Cerebellar nuclear complex (tissue), 1 donor: ENCODE results near the gene PPP2R3A.
"Not testable (repeated sequence)": the region's sequence is repeated elsewhere in the genome, so short reads cannot be mapped to it uniquely, and the experiment has no call there.

ENCODE experiments used
- DNase-seq, 2 experiments: peaks; one replicate each; lab custom pipeline; 2025; lab: John Stamatoyannopoulos, UW

The PPP2R3A gene, protein sequence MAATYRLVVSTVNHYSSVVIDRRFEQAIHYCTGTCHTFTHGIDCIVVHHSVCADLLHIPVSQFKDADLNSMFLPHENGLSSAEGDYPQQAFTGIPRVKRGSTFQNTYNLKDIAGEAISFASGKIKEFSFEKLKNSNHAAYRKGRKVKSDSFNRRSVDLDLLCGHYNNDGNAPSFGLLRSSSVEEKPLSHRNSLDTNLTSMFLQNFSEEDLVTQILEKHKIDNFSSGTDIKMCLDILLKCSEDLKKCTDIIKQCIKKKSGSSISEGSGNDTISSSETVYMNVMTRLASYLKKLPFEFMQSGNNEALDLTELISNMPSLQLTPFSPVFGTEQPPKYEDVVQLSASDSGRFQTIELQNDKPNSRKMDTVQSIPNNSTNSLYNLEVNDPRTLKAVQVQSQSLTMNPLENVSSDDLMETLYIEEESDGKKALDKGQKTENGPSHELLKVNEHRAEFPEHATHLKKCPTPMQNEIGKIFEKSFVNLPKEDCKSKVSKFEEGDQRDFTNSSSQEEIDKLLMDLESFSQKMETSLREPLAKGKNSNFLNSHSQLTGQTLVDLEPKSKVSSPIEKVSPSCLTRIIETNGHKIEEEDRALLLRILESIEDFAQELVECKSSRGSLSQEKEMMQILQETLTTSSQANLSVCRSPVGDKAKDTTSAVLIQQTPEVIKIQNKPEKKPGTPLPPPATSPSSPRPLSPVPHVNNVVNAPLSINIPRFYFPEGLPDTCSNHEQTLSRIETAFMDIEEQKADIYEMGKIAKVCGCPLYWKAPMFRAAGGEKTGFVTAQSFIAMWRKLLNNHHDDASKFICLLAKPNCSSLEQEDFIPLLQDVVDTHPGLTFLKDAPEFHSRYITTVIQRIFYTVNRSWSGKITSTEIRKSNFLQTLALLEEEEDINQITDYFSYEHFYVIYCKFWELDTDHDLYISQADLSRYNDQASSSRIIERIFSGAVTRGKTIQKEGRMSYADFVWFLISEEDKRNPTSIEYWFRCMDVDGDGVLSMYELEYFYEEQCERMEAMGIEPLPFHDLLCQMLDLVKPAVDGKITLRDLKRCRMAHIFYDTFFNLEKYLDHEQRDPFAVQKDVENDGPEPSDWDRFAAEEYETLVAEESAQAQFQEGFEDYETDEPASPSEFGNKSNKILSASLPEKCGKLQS (N-terminal part only)

DNA sequence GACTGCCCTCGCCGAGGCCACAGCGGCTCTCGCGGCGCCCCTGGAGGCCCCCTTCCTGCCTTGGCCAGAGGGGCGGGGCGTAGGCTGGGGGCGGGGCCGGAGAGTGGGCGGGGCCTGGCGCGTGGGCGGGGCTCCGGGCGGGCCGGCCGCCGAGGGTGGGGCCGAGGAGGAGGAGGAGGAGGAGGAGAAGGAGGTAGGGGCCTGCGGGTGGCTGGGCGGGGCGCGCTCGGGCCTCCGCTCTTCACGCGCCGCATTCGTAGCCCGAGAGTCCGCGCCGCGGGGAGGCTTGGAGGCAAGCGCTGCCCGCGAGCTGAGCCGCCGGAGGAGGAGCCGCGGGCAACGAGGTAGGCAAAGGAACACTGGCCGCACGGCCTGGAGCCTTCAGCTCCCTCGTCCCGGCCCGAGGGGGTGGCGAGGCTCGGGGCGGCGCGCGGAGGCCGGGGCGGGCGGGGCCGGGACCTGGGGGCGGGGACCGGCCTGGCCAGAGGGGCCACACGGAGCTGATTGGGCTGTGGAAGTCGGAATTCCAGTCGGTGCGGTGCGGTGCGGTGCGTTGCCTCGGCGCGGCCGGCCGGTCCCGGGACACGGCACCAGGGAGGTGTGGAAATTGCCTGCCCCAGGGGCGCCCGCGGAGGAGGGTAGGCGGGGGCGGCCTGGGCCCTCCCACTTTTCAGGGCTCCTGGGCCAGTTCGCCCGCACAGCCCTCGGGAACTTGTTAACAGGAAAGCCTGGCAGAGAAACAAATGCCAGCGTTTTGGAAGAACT is at the start of gene PPP2R3A:
TSS of gene PPP2R3A (plus strand) at position 223 of the 765 bp plus-strand sequence. CDS start 35,771 bp downstream, outside the sequence.
- DNase-seq: peak; percentile 7 to 13

DNA sequence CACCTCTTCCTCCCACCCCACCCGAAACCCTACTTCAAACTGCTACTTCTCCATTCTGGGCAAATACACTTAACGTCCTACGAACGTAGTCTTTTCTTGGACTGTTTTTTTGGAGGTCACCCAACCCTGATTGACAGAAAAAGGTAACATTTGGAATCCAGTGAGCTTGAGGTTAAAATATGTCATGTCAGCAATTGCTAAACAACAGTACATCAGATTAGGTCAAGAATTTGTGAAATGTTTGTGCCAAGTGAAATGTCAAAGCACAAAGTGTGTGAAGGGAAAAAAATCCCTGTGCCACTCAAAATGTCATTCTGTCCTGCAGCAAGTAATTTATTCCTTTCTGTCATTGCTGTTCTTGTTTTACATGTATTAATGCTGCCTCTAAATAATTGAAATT is 49.2 kb upstream of the PPP2R3A start:
- no peak for DNase-seq

DNA sequence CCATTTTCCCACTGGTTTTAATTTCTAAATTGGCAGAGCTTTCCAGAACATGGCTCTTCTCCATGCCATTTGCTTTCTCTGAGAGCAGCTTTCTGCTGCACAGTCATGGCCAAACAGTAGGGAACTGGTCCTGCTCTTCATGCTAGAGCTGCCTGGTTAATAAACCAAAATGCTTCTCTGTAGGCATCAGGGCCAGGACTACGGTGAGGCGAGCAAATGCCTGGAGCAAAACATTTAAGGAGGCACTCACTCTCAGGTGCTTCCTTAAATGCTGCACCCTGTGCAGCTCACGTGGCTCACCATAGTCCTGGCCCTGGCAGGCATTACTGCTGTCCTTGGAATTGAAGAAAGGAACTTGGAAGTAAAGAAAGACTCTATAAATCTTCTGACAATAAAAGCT is 48.5 kb upstream of the PPP2R3A start:
- DNase-seq: peak; percentile 33 to 60

DNA sequence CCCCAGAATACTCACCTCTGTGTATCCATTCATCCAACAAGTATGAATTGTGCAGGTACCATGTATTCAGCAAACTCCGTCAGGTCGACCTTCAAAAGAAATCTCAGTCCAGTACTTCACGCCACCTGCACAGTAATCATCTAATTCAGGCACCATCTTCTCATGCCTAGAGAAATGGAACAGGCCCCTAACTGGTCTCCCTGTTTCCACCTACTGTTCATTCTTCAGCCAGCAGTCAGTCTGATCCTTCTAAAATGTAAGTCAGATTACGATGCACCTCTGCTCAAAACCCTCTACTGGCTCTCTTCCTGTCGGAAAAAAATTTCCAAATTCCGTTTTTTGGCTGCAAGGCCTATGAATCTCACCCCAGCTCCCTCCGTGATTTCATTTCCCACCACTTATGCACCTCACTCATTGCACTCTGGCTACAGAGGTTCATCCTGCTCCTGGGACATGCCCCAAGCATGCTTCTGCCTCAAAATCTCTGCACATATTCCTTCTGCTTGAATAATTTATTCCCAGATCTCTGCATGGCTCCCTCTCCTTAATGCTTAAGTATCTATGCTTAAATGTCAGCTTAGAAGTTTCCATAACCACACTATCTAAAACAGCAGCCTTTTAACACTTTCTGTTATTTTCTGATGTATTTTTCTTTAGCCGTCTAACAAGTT is 47.5 kb upstream of the PPP2R3A start:
- DNase-seq: no peak

DNA sequence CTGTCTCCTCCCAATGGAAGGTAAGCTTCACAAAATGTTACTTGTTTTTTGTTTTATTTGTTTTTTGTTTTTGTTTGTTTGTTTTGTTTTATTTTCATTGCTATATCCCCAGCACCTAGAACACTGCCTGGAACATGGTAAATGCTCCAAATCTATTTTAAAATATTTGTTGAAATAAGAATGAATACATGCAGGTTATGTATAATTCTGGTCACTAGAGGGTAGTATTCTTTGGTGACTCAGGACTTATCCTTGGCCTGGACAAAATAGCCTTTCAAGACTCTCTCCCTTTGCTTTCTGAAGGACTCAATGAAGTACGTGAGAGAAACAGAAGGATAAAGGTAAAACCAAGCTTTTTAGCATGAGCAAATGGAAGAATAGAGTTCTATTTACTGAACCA is 46.9 kb upstream of the PPP2R3A start:
- DNase-seq: no peak

DNA sequence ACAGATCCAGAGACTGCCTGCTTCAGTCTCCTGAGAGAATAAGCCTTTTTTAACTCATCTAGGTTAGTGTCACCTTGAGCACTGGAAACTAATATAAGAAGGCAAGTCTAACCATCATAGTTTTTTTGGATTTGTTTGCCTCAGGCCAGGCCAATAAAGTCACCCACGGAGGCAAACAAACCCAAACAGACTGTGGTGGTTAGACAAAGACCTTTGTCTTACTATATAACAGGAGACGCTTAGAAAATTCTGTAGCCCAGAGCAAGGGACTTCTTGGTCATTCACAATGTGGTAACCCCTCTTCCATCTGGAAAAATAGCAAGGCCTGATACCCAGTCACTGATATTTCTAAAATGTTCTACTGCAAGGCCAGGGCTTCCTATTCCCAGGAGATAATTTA is 45.3 kb upstream of the PPP2R3A start:
- no peak for DNase-seq

DNA sequence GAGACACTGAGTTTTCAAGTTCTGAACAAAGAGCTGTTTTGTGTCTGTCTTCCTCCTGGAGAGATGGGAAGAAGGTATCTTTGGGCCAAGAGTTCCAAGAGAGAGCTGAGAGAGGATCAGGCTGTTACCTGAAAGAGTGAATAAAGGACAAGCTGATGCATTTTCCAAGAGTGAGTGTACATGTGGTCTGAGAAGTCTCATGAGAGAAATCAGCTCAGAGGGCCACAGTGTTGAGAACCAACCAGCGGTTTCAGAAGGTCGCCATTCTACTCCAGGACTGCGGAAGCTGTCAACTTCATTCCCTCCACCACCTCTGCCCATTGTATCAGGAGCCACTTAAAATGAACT is 42.7 kb upstream of the PPP2R3A start:
- DNase-seq: no peak

DNA sequence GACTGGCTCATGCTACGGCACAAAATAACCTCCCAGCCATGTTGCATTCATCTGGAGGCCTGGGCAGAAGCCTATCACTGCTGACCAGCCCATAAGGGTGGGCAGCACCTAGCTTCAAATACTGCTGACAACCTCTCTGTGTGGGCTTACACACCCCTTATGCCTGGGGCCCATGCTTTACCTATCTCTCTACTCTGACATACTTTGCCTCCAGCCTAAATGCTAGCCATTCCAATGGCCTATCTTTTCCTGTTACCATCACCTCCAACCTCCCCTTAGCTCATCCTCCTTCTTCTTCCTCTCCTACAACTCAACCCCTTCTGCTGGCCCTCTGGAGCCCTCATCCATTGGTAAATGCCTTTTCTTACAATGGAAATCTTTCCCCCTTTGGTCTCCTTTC is 41.0 kb upstream of the PPP2R3A start:
- no peak for DNase-seq

DNA sequence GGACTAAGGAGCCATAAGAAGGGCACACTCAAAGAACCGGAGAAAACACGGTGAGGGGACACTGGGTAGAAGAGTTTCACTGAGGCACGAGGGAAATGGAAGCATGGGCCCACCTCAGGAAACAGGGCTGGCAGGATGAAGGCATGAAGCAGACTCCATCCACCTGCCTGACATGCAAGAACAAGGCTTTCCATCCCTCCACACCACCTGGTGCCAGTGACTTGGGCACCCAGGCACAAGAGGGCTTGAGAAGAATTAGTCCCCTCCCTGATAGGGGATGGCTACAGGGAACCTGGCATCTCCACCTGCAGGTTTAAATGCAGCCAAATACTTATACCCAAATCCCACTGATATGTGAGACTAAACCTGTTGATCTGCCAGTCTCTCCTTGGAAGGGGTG is 38.9 kb upstream of the PPP2R3A start:
- DNase-seq: no peak

DNA sequence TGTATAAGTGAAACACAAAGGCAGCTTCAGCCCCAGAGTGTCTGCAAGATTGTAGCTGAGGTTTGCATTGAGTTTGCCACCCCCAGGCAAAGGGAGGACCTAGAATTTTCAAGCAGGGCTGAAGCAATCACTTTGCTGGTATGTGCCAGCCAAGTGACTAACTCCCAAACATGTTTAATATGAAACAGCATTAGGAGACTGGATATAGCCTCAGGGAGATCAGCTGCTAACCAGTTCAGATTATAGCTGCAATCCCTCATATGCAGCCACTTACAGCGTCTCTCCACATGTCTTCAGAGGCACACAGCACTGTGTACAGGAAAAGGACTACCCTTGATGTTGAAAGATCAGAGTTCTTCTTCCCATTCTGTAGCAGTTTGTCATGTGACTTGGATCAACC is 38.4 kb upstream of the PPP2R3A start:
- no peak for DNase-seq

DNA sequence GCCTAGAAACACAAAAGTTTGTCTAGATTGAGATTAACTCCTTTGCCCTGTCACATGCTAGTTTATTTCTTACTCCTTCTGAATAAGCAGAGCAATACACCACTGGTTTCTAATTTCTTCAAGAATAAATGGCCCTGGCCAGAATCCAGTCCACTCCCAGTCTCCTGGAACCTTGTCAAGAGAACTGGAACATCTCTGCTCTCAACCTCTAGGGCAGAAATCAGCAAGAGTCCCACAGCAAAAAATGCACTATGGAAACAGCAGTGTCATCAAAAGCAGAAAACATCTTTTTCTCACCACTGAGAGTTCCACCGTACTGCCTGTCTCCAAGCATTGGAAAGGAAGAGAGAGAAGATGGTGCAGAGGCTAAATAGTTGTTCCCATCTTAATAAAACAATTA is 35.9 kb upstream of the PPP2R3A start:
- no peak for DNase-seq

DNA sequence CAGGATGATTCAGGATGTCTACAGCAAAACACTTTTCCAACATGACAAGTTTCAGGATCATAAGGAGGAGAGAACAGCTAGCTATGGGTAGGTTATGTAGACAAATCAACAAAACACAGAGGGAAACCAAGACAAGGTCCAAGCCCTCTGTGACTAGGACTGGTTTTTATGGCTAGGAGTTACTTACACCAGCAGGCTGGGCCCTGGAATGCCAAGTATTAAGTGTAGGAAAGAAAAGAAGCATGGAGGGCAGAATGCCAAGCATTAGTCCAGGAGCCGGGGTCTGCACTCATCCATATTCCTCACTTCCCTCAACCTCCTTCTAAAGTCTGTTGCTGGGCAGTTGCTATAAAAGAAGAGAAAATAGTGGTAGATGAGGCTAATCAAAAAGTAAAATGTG is 35.3 kb upstream of the PPP2R3A start:
- DNase-seq: no peak

DNA sequence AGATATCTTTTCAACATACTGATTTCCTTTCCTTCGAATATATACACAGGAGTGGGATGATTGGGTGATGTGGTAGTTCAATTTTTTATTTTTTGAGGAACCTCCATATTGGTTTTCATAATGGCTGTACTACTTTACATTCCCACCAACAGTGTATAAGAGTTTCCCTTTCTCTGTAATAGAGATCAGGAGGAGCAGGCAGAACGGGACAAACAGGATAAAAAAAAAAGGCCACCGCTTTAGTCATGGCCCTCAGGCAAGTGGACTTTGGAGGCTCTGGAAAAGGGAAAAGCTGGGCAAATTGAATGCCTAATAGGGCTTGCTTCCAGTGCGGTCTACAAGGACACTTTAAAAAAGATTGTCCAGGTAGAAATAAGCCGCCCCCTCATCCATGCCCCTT is 30.4 kb upstream of the PPP2R3A start:
- not testable (repeated sequence) for DNase-seq

DNA sequence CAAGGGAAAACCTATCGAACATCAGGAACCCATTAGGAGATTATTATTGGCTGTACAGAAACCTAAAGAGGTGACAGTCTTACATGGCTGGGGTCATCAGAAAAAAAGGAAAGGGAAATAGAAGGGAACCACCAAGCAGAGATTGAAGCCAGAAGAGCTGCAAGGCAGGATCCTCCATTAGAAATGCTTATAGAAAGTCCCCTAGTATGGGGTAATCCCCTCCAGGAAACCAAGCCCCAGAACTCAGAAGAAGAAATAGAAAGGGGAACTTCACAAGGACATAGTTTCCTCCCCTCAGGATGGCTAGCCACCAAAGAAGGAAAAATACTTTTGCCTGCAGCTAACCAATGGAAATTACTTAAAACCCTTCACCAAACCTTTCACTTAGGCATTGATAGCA is 27.8 kb upstream of the PPP2R3A start:
- not testable (repeated sequence) for DNase-seq

DNA sequence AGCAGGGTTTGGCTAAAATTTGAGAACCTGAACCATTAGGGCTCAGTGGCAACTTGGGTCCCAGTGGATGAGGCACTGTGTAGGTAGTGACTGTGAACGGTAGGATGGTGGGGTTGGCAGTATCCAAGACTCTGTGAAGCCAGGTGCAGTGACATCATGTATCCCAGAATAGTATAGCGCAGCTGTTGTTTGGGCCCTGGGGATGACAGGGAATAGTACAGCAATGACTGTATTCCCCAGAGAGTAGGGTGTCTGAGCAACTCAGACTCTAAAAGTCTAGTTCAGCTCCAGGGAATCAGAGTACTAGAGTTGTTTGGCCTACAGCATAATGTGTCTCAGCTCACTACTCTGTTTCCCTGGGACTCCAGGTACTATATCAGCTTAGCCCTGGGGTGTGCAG is 20.7 kb upstream of the PPP2R3A start:
- DNase-seq: no peak

DNA sequence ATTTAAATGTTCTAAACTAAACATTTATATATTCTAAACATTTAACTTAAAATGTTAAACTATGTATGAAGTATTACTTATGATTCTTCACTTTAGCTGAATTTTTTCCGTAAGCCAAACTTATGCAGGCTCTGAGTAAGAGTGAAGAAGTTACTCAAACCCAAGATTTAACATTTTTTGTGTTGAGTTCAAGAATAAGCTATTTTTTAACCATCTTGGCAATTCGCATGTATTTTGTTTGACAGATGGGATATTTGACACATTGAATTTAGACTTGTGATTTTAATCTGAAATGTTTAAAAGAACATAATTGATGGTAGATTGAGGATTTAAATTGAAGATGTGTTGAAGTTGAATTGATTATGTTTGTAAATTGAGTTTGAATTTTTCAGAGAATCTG is 14.6 kb upstream of the PPP2R3A start:
- DNase-seq: no peak

DNA sequence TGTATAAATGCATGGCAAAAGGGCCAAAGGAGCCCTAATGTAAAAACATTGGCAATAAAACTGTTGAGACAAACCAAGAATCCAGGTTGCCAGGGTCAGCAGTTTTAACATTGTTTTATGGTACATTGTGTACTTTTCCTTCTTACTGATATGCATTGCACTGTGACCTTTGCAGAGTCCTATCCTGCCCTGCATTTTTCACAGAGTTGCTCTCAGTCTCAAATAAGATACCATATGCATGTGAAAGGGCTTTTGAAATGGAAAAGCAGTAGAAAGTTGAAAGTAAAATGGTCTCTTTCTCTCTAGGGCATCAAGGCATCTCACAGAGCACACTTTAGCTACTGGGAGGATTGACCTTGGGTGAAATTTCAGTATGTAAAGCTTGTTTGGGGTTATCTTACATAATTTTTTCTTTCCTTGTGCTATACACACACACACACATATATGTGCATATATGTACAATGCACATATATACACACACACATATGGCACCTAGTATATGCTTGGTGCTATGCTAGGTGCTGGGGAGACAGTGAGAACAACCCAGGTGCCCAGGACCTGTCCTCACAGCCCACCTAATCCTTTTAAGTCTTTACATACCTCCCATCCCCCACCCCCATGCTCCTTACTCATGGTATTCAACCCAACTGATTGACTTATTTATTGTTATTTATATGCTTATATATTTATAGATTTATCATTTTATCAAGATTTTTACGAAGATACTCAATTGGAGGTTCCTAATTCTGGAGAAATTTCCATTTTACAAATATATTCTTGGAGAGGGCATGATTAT is 1.2 kb upstream of the PPP2R3A start:
- no peak for DNase-seq

DNA sequence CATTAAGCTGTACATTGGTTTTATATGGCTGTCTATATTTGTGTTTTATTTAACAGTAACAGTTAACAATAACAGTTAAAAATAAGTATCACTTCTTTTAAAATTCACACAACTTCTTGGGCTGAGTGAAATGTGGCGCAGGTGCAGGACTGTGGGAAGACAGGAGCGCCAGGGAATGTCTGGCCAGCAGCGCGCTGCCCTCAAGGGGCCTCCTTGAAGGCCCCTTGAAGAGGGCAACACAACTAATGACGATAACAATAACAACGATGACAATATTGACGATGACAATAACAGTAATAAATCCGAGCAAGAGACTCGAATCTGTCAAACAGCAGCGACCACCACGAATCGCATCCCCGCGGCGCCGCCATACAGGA is 411 bp upstream of the PPP2R3A start:
- no peak for DNase-seq

DNA sequence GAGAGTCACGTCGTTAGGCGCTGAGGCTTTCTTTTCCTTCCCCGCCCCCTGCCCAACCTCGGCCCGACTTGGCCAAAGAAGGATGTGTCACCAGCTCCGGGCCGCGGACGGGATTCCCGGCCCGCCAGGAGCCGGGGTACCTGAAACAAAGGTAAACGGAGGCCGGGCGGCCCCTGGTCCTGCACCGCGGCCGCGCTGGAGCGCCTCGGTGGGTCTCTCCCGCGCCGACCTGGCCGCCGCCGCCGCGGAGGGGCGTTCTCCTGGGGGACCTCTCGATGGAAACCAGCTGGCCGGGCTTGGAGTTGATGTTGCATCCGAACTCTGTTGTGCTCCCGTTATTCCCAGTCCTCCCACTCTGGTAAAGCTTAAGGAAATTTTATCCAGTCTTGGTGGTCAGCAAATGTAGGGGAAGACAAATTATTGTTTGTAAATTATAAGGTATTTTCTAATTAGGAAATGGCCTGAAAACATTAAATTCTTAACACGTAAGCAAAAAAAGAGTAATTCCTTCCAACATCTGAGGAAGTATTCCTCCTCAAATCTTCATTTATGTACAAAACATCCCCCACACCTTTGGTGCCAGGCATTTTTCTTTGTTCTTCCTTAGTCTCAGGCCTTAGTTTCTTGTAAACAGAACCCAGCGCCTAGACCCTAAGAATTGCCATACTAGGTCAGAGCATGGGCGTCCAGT is 888 bp downstream of the PPP2R3A start:
- no peak for DNase-seq

DNA sequence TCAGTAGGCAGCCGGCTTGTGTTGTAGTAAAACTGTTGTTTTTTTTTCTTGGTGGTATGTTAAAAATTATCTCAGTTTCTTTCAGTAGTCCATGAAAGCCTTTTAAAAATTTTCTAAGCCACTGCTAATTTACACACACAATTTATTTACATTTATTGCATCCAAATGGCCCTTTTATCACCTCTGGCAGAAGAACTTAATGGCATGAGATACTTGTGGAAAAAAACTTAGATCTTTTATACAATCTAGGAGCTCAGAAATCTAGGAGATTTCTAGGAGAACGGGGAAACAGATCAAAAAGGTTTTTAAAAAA is 1.4 kb downstream of the PPP2R3A start:
- DNase-seq: no peak
